Adrenal gland (tissue), 12 donors: ENCODE data around the gene NDUFS2. TPM values are rescaled to one million over a fixed set of nuclear protein-coding genes. Genes with fewer than 3 reads are reported as not detected.

ENCODE experiments used
- DNase-seq, 7 donors: peaks; one replicate each; pipeline ENCODE4 v3.0.0-alpha.2; 2019 to 2020
- H3K27ac ChIP-seq, 5 donors: fragments of 200-600 bp; sonication (generic) in 4 of 5; 1 replicate in 3 of 5; 2 replicates in 2 of 5; pipeline versions ENCODE4 v1.5.1 to v1.8.0; 2016 to 2020; ENCODE audit warnings: mild to moderate bottlenecking in 1 of 5
- H3K27me3 ChIP-seq: fragments of 200-600 bp; 2 replicates; pipeline ENCODE4 v1.8.0; 2021
- H3K36me3 ChIP-seq, 2 donors: fragments of 200-600 bp; replicated peaks in 1 of 2; 1 replicate in 1 of 2; 2 replicates in 1 of 2; pipeline versions ENCODE4 v1.5.1 to v1.8.0; 2018 to 2022
- H3K4me1 ChIP-seq, 2 donors: fragments of 200-600 bp; replicated peaks in 1 of 2; 1 replicate in 1 of 2; 2 replicates in 1 of 2; pipeline versions ENCODE4 v1.5.1 to v1.8.0; 2018 to 2021
- H3K4me3 ChIP-seq, 4 donors: fragments of 200-600 bp; sonication (generic) in 3 of 4; one replicate each; pipeline ENCODE4 v1.5.1; 2016 to 2018
- H3K9me3 ChIP-seq, 3 donors: fragments of 200-600 bp; sonication (generic) in 1 of 3; replicated peaks in 1 of 3; 1 replicate in 2 of 3; 2 replicates in 1 of 3; pipeline versions ENCODE4 v1.5.1 to v1.8.0; 2016 to 2021
- POLR2A ChIP-seq, 2 donors: fragments of 450-650 bp; IDR thresholded peaks; one replicate each; pipeline ENCODE4 v1.6.1; 2017; ENCODE audit warnings: antibody characterized with exemption in 2 of 2, mild to moderate bottlenecking in 2 of 2, moderate library complexity in 1 of 2
- WGBS, 4 donors: extraction: QIAGEN DNeasy Blood & Tissue Kit in 2 of 4; methylation state at CpG; one replicate each; pipeline versions ENCODE4 v1.1.5 to v1.1.7; 2013 to 2017; 5-methylcytosine and 5-hydroxymethylcytosine counted together
- intact Hi-C, 2 donors: fragments of 100-400 bp; cut with DNase I; formaldehyde crosslinking; loops; one replicate each; pipeline versions ENCODE4 v1.14.1 to v1.15.0; 2022 to 2023
- polyA plus RNA-seq, 3 donors: library from polyadenylated mRNA; stranded (reverse); fragments of 200-250 nt in 2 of 3; fragments of 350-450 nt in 1 of 3; fragmentation: Illumina TruSeq in 1 of 3; extraction: RNeasy Lipid Tissue Mini Kit (QIAGEN cat#74804) in 1 of 3; gene quantifications; one replicate each; pipeline ENCODE4 v1.2.3, GENCODE V29; 2013 to 2014
- total RNA-seq, 9 donors: library from RNA; depleted of rRNA in 4 of 9; stranded (reverse); fragments of >200 nt in 4 of 9; fragments of 120-200 nt in 1 of 9; fragmentation: NEBNext Ultra II Directional in 1 of 9; extraction: Animal tissue kit (Norgen Biotek cat#: 25700) in 1 of 9; gene quantifications; one replicate each; pipeline versions ENCODE4 v1.1.0 to v1.2.4, GENCODE V29; 2013 to 2023
- TF ChIP-seq, protein P1 (sequence below), 6 experiments: fragments of 450-650 bp in 4 of 6; fragments of 200-600 bp in 2 of 6; sonication (generic) in 1 of 6; IDR thresholded peaks; 1 replicate in 5 of 6; 2 replicates in 1 of 6; pipeline versions ENCODE4 v1.5.1 to v1.8.0; 2016 to 2021; ENCODE audit warnings: antibody characterized with exemption in 6 of 6, mild to moderate bottlenecking in 2 of 6, moderate library complexity in 1 of 6
- donor health status: healthy with polysubstance abuse.
- donor health status: Bipolar disorder and iron deficiency.
- donor health status: DM: yes; HTN: yes; CAD: no.
- donor health status: DM: no; HTN: no; CAD: no.
- donor health status: DM: no; HTN: no; CAD: no.
- donor health status: DM: yes; HTN: yes; CAD: no.

Gene NDUFS2
- total and polyA plus RNA-seq, 12 donors, result 78.3 to 305 (median 167) TPM

DNA sequence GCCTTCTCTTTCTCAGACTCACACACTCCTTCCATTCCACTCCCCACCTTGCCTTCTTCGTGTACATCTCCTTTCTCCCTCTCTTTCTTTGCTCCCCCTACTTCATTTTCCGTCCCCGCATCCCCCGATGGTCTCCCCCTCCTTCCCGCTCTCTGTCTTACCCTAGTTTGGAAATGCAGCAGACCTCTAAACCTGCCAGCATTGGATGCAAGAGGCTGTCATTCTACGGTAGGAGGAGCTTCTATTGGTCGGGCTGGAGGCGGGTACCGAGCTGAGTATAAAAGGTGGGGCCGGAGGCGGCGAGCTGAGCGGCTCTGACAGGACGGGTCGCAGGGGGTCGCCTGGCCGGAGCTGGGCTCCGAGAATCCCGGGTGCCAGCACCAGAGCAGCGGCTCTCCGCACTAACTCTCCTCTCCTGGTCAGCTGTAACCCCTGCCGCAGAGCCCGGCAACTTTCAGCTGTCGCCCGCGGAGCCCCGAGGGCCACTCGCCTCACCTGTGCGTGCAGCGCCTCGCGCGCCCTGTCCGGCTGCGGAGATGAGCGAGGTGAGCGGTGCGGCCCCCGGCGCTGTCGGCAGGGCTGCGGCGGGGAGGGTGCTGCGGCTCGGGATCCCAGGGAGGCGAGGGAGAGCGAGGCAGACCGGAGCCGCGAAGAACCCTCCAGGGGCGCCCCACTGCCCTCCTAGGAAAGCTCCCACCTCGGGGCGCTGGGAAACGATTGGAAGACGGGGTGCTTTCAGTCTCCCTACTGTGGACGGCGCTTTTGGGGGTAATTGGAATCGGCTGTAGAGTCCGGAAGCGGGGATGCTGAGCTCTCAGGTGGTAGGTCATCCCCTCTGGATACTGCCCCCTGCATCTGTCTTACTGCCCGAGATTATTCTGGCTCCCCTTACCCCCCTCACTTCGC lies 56.5 kb downstream of the NDUFS2 start, which contains the start of gene PCP4L1:
TSS of gene PCP4L1 (plus strand) at position 307 of the 906 bp plus-strand sequence. CDS start at position 537, 230 bp downstream.
- H3K9me3 ChIP-seq, result peaks cover 0 to 3% (median 0%) of the 10 kb centered on the region in 3 donors
- H3K36me3 ChIP-seq, result no peaks in the 10 kb centered on the region
- no peaks in the 10 kb centered on the region for H3K4me1 ChIP-seq
- intact Hi-C loops, result no loop called here
- peak within 1 kb of the TSS in 2 of 4 donors; percentile 7 to 47 for H3K4me3 ChIP-seq
- TF ChIP-seq, protein P1, sequence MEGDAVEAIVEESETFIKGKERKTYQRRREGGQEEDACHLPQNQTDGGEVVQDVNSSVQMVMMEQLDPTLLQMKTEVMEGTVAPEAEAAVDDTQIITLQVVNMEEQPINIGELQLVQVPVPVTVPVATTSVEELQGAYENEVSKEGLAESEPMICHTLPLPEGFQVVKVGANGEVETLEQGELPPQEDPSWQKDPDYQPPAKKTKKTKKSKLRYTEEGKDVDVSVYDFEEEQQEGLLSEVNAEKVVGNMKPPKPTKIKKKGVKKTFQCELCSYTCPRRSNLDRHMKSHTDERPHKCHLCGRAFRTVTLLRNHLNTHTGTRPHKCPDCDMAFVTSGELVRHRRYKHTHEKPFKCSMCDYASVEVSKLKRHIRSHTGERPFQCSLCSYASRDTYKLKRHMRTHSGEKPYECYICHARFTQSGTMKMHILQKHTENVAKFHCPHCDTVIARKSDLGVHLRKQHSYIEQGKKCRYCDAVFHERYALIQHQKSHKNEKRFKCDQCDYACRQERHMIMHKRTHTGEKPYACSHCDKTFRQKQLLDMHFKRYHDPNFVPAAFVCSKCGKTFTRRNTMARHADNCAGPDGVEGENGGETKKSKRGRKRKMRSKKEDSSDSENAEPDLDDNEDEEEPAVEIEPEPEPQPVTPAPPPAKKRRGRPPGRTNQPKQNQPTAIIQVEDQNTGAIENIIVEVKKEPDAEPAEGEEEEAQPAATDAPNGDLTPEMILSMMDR (IDR thresholded peaks at IDR 0.05), result no peak
- TF ChIP-seq POLR2A (IDR thresholded peaks at IDR 0.05), result no peak
- H3K27me3 ChIP-seq, result peaks cover 32% of the 10 kb centered on the region
- H3K27ac ChIP-seq, result no peak within 1 kb of the TSS
- 2 to 5% (median 3%) methylated on average over 22 to 62 of the region's 62 CpGs for WGBS, 4 donors
- DNase-seq, result peak; percentile 25 to 60 (median 46)

DNA sequence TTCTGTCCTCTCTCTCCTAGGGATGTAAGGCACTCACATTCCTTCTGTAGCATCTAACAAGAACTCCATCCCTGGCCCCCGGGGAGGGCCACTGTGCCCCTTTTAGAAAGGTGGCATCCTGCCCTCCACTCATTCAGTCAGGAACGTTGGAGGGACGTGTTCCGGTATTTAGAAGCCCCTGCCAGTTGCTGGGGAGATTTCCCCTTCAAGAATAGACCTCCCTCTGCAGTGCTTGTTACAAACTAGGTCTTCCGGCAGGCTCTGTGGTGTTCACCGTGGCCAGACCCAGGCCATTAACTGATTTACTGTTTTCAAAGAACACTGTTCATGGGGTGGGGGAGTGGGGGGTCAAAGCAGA lies 57.2 kb downstream of the NDUFS2 start:
- H3K27ac ChIP-seq, result no peak overlapping the region
- DNase-seq, result no peak

DNA sequence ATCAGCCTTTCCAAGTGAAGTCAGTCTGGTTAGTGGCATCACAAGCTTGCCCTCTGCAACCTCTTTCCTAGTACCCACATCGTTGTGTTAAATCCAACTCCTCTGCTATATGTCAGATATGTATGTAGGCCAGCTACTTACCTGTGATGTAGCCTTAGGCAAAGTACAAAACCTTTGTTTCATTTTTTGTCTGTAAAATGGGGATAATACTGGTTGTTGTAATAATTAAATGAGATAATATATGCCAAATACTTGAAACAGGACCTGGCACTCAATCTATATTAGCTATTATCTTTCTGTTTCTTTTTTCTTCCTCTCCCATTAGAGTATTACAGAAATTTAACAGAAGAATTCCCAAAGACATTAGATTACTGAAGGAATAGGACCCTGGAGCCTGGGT lies 57.6 kb downstream of the NDUFS2 start:
- intact Hi-C loops, result no loop called here
- H3K4me1 ChIP-seq, result no peaks in the 10 kb centered on the region
- TF ChIP-seq, protein P1 (IDR thresholded peaks at IDR 0.05), result no peak
- no peak for TF ChIP-seq POLR2A (IDR thresholded peaks at IDR 0.05)
- 74 to 96% (median 79%) methylated on average over 1 of the region's 1 CpG for WGBS, 4 donors
- no peak overlapping the region for H3K4me3 ChIP-seq
- H3K36me3 ChIP-seq, result no peaks in the 10 kb centered on the region
- peaks cover 0 to 3% (median 0%) of the 10 kb centered on the region in 3 donors for H3K9me3 ChIP-seq
- H3K27ac ChIP-seq, result no peak overlapping the region
- DNase-seq, result no peak
- H3K27me3 ChIP-seq, result peaks cover 32% of the 10 kb centered on the region

More for the DNA sequence above, 57.2 kb downstream of the NDUFS2 start:
- H3K4me3 ChIP-seq, result peak overlapping the region in 1 of 4 donors; percentile 47
- peaks cover 0 to 3% (median 0%) of the 10 kb centered on the region in 3 donors for H3K9me3 ChIP-seq
- intact Hi-C loops, result no loop called here
- 43 to 53% (median 48%) methylated on average over 6 of the region's 6 CpGs for WGBS, 4 donors
- H3K4me1 ChIP-seq, result no peaks in the 10 kb centered on the region
- TF ChIP-seq, protein P1 (IDR thresholded peaks at IDR 0.05), result no peak
- no peak for TF ChIP-seq POLR2A (IDR thresholded peaks at IDR 0.05)
- H3K27me3 ChIP-seq, result peaks cover 32% of the 10 kb centered on the region
- no peaks in the 10 kb centered on the region for H3K36me3 ChIP-seq

DNA sequence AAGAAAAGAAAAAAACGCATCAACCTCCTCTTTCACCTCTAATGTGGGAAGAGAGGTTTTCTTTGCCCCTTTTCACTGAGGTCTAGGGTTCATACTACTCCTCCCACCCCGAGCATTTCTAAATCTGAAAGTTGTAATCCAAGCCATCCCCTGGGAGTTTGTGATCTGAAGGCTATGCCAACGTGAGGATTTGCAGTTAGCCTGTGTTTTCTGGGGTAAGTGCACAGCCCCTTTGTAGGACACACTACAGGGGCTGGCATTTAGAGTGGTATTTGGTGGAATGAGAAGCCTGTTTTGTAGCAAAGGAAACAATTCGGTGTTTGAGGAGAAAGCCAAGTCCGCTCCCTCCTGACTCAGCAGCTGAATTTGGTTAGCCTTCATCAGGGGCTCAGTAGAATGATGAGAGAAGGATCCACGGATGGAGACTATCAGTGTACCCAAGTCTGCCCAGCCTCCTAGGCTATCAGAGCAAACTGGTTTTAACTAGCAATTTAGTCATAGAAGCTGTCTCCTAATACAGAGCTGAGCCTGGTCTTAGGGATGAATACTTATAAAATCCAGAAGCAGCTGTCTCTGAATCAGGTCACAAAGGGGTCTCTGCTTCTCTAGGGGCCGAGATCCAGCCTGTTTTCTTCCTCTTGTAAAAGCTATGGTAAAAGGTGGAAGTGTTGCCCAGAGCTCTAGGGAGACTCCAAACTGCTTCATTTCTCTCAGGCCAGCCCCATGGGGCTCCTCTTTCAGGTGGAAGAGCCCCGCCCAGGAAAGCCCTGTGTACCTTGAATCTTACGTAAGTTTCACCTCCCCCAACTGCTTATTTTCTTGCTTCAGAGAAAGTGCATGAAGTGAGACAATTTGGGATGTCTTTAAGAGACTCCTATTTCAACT lies 58.5 kb downstream of the NDUFS2 start:
- Histone ChIP-seq H3K4me1 (no peaks in the 10 kb centered on the region), H3K27ac (no peak overlapping the region), H3K4me3 (no peak overlapping the region), H3K27me3 (peaks cover 32% of the 10 kb centered on the region), H3K9me3 (peaks cover 0 to 3% (median 0%) of the 10 kb centered on the region in 3 donors), H3K36me3 (no peaks in the 10 kb centered on the region)
- no peak for TF ChIP-seq POLR2A (IDR thresholded peaks at IDR 0.05)
- TF ChIP-seq, protein P1 (IDR thresholded peaks at IDR 0.05), result no peak
- intact Hi-C loops, result no loop called here
- no peak for DNase-seq
- WGBS, 4 donors, result 47 to 54% (median 52%) methylated on average over 9 of the region's 9 CpGs
